Activated CD4-positive, alpha-beta T cell treated with anti-CD3 and anti-CD28 coated beads for 1 hour (primary cell): ENCODE measurements around the gene DGAT2L6.
"Not testable (repeated sequence)": the region's sequence is repeated elsewhere in the genome, so short reads cannot be mapped to it uniquely, and the experiment has no call there.

Source experiments
- DNase-seq: peaks from one replicate; pipeline ENCODE4 v3.0.0-alpha.2; 2020

DGAT2L6 gene

DNA sequence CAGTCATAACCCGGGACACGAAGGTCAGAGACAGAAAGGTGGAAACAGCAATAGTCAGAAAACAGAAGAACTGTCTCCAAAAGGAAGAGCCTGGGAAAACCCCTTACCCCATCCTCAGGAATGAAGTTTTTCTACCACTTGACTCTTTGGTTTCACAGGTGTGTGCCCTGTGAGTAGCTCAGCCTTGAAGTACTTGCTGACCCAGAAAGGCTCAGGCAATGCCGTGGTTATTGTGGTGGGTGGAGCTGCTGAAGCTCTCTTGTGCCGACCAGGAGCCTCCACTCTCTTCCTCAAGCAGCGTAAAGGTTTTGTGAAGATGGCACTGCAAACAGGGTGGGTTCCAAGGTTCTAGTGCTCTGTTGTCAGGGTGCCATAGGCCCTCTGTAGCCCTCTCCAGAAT is 24.4 kb downstream of the DGAT2L6 start:
- no peak for DNase-seq

DNA sequence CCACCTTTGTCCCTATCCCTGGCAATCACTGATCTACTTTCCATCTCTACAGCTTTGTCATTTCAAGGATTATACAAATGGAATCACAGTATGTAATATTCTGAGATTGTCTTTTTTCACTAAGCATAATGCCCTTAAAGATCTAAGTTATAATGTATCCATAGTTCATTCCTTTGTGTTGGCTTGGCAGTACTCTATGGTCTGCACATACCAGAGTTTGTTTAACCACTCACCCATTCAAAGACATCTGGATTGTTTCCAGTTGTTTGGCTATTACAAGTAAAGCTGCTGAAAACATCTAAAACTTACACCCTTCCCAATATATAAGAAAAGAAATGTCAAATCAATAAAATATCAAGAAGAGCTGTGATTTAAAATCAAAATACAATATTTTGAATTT is 31.2 kb downstream of the DGAT2L6 start:
- no peak for DNase-seq

- DNase-seq = not testable (repeated sequence)
These were observed 32.3 kb downstream of the DGAT2L6 start for GRCh38 chrX:70209570-70209969.

DNA sequence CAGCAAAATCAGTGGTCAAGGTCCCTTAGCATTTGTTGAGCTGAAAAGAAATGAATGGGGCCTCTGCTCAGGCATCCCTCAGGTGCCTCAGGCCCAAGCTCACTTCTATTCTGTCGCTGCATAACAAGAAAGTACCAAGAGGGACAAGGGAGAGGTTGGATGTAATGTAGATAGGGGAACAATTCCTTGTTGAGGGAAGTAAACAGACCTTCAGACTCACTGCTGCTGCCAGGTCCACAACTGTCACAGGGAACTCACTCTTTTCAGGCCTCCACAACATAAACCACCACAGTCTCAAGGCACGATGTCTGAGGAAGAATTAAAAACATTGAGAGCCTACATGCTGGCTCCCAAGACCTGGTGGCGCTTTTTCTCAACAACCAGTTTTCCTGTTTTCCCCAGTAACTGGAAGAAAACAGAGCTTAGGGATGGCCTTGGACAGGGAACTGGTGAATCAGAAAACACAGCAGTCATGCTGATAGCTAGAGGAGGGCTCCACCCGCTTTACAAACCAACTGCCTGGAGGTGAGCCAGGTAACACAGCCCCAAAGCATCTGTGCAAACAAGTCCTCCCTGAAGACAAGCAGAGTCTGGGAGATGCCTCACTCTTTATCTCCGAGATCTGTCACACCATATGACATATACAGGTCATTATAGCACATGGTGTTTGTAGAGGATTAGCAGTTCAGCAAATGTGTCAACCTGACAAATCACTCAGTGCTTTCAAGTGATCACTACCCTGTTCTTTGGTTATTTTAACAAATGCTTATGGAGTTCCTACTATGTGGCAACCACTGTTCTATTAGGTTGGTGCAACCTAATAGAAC is 42.9 kb downstream of the DGAT2L6 start:
- no peak for DNase-seq

- no peak for DNase-seq
These were observed 48.8 kb downstream of the DGAT2L6 start for GRCh38 chrX:70226048-70226447.

- no peak for DNase-seq
These were observed 49.4 kb downstream of the DGAT2L6 start for GRCh38 chrX:70226687-70227086.

DNA sequence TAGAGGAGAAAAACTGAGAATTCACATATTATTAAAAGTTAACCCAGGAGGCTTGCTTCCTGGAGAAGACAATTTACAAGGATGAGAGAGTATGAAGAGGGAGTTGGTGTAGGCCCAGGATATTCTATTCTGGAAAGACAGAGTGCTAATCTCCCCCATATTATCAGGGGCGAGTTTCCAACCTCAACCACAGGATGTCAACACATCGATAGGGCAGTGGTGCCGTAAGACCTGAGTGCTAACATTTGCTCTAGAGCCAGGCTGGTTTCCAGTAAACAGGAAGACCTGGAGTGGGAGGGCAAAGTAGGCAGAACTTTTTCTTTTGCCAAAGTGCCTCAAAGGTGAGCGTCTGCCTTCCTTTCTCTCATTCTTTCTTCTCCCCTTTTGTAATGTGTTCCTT is 54.4 kb downstream of the DGAT2L6 start:
- DNase-seq = no peak

DNA sequence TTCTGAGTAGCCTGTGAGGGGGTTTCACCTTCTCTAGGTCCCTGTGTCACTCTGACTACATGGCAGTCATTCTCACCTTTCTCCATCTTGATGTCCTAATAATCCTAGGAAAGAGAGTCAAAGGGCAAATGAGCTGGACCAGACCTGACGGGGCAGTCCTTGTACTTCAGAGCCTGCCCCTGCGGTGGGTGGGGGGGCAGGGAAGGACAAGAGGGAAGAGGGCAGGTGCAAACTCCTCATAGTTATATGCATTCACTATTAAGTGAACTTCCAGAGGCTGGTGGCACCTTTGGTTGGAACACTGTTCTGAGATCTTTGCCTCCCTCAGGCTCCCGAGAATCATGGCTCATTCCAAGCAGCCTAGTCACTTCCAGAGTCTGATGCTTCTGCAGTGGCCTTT is 57.1 kb downstream of the DGAT2L6 start, which contains the start of gene AWAT1:
TSS of gene AWAT1 (plus strand) at position 301 of the 400 bp plus-strand sequence. CDS start at position 342, 41 bp downstream.
- DNase-seq = no peak

DNA sequence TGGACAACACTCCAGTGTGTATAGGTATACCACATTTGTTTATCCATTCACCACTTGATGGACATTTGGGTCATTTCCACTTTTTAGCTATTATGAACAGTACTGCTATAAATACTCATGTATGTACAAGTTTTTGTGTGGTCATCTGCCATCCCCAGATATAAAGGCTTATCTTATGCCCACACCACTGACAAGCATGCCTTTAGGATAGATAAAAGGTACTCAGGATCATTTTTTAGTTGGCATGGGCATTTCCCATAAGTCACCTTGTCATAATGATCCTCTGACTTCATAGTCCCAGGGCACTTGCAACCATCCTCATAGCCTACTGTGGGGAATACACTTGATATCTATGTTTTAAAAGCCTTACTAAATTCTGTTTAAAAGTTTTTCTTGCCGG is 63.5 kb downstream of the DGAT2L6 start:
- DNase-seq = no peak

DNA sequence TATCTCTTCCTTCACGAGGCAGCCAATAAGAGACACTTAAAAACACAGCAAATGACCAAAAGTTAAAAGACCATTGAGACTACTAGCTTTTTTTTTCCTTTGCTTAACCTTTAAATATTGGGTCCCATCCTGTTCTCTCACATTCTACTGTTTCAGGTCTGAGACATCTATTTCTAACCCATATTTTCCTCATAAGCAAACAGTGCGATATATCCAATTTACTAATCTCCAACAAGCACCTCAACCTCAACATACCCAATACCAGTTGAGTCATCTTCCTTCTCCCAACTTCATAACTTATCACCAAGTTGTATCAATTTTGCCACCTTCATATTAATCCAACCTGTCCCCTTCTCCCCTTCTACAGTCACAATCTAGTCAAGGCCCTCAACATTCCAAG is 64.2 kb downstream of the DGAT2L6 start:
- DNase-seq = no peak

GRCh38 chrX:70243601-70244000 is 66.3 kb downstream of the DGAT2L6 start:
- DNase-seq = not testable (repeated sequence)

GRCh38 chrX:70244881-70245280 is 67.6 kb downstream of the DGAT2L6 start:
- DNase-seq = no peak

DNA sequence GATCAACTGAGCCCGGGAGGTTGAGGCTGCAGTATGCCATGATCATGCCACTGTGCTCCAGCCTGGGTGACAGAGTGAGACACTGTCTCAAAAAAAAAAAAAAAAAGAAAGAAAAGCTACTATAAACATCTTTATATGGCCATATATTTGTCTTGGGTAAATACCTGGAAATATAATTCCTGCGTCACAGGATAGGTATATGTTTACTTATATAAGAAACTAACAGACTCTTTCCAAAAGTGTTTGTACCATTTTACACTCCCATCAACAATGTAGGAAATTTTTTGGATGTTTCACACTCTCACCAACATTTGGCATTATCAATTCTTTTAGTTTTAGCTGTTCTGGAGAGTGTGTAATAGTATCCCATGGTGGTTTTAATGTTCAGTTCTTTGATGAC is 70.0 kb downstream of the DGAT2L6 start:
- DNase-seq = no peak

DNA sequence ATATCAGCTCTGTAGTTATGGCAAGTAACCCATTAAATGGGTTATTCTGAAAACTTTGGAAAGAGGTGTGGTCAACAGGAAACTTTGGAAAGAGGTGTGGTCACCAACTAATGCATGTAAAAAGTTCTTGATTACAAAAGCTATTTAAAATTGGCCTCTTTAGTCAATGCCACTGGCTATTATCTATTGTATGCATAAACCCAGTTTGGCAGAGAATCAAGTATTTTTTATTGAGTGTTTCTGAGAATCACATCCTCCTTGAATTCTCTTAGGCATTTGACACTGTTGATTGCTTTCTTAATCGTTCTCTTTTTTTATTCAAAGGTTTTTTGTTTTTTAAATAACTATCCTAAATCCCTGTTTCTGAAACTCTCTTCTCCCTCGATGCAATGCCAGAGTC is 75.2 kb downstream of the DGAT2L6 start:
- DNase-seq = no peak

DNA sequence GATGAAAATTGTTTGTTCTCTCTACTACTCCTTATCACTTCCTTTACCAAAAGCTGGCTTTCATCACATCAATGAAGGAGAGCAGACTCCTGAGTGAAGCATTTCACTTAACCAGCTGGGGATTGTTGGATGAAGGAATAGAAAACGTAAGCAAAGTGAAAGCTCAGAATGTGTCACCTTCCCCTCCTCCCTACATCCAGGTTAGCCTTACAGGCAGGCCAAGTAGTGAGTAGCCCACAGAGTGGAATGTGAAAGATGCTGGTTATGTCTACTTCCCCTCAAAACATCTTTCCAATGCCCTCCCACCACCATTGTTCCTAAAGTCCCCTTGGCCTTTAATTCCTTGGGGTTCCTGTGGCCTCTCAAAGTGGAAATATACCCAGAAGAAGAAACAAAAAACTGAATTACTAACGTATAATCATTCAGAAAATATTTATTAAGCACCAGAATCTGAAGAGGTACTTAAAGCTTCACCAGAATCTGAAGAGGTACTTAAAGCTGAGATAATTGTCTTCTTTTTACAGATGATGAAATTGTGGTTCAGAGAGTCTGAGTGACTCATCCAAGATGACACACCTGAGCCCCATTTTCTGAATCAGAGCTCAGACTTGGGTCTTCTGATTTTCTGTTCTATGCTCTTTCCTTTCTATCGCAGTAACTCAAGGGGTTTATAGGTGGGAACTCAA is 76.2 kb downstream of the DGAT2L6 start:
- no peak for DNase-seq

GRCh38 chrX:70254063-70254400 is 76.7 kb downstream of the DGAT2L6 start:
- DNase-seq = no peak

- no peak for DNase-seq
These were observed 77.6 kb downstream of the DGAT2L6 start for GRCh38 chrX:70254909-70255308.
